Cardiac muscle cell (in vitro differentiated cells and primary cell): ENCODE data around the gene CGB1. TPM values are rescaled to one million over a fixed set of nuclear protein-coding genes. Genes with fewer than 3 reads are reported as not detected.
"Not testable (repeated sequence)": the region's sequence is repeated elsewhere in the genome, so short reads cannot be mapped to it uniquely, and the experiment has no call there.

ENCODE experiments used
- DNase-seq, 2 donors: peaks; one replicate each; pipeline versions ENCODE4 v3.0.0 to v3.0.0-alpha.2; 2010 to 2017; ENCODE audit warnings: low read depth in 1 of 2, low spot score in 1 of 2
- H3K27ac ChIP-seq: fragments of 200-600 bp; sonication (generic); 2 replicates; pipeline ENCODE4 v1.5.1; 2016
- H3K27me3 ChIP-seq: fragments of 200-600 bp; sonication (generic); 2 replicates; pipeline ENCODE4 v1.6.0; 2016; ENCODE audit warnings: control low read depth
- H3K36me3 ChIP-seq: fragments of 200-600 bp; sonication (generic); 2 replicates; pipeline ENCODE4 v1.5.1; 2016; ENCODE audit warnings: control low read depth
- H3K4me1 ChIP-seq: fragments of 200-600 bp; sonication (generic); 2 replicates; pipeline ENCODE4 v1.8.1; 2017; ENCODE audit warnings: low read depth, mild to moderate bottlenecking, mixed run types
- H3K4me3 ChIP-seq: fragments of 200-600 bp; sonication (generic); 2 replicates; pipeline ENCODE4 v1.5.1; 2016; ENCODE audit warnings: mild to moderate bottlenecking
- H3K9me3 ChIP-seq: fragments of 200-600 bp; sonication (generic); 2 replicates; pipeline ENCODE4 v1.5.1; 2017; ENCODE audit warnings: low read depth, mild to moderate bottlenecking, control low read depth
- CTCF ChIP-seq: IDR thresholded peaks from 2 replicates; pipeline ENCODE4 v1.5.1; 2012; ENCODE audit warnings: low read depth, mild to moderate bottlenecking, low read length
- polyA plus RNA-seq: library from polyadenylated mRNA; unstranded; fragments of >200 nt; fragmentation: Nextera tagmentation; extraction: Ambion mirVana; gene quantifications from 2 replicates; pipeline ENCODE4 v1.2.1, GENCODE V29; 2016
- total RNA-seq: library from RNA; depleted of rRNA; stranded (reverse); fragments of >200 nt; gene quantifications from 2 replicates; pipeline ENCODE4 v1.2.3, GENCODE V29; 2016

CGB1 gene
- total and polyA plus RNA-seq, 2 experiments from 2014 or later: not detected

- H3K4me3 ChIP-seq: no peak overlapping the region
- no peak overlapping the region for H3K27ac ChIP-seq
- no peak for DNase-seq
- TF ChIP-seq CTCF: no peak
- no peaks in the 10 kb centered on the region for H3K9me3 ChIP-seq
- no peaks in the 10 kb centered on the region for H3K36me3 ChIP-seq
- no peaks in the 10 kb centered on the region for H3K4me1 ChIP-seq
- H3K27me3 ChIP-seq: no peaks in the 10 kb centered on the region
Measured at GRCh38 chr19:49042177-49042576, 5.5 kb upstream of the CGB1 start.

- not testable (repeated sequence) for H3K4me1 ChIP-seq, H3K9me3 ChIP-seq, H3K36me3 ChIP-seq, DNase-seq, H3K27ac ChIP-seq, H3K27me3 ChIP-seq, H3K4me3 ChIP-seq
Measured at GRCh38 chr19:49039736-49040135, 3.0 kb upstream of the CGB1 start.

GRCh38 chr19:49038557-49039276, 2.0 kb upstream of the CGB1 start:
- not testable (repeated sequence) for H3K9me3 ChIP-seq, H3K4me1 ChIP-seq, H3K4me3 ChIP-seq, H3K27ac ChIP-seq, H3K27me3 ChIP-seq, H3K36me3 ChIP-seq, DNase-seq

GRCh38 chr19:49038111-49038510, 1.4 kb upstream of the CGB1 start:
- H3K9me3 ChIP-seq, DNase-seq, H3K27me3 ChIP-seq, H3K36me3 ChIP-seq, H3K4me3 ChIP-seq, H3K27ac ChIP-seq, H3K4me1 ChIP-seq: not testable (repeated sequence)

- H3K27ac ChIP-seq, H3K9me3 ChIP-seq, H3K36me3 ChIP-seq, H3K27me3 ChIP-seq, DNase-seq, H3K4me3 ChIP-seq, H3K4me1 ChIP-seq: not testable (repeated sequence)
- peak; percentile 33 for TF ChIP-seq CTCF
Measured at GRCh38 chr19:49031642-49032301, 4.9 kb downstream of the CGB1 start, which contains the start of gene CGB2. Gene CGB2 (plus strand): TSS chr19:49031890. CDS start chr19:49032096, 206 bp downstream.

GRCh38 chr19:49030323-49030722, 6.4 kb downstream of the CGB1 start:
- not testable (repeated sequence) for H3K4me3 ChIP-seq, H3K36me3 ChIP-seq, H3K27me3 ChIP-seq, H3K9me3 ChIP-seq, H3K27ac ChIP-seq, DNase-seq, H3K4me1 ChIP-seq

- DNase-seq, H3K36me3 ChIP-seq, H3K9me3 ChIP-seq, H3K4me3 ChIP-seq, H3K27ac ChIP-seq, H3K27me3 ChIP-seq, H3K4me1 ChIP-seq: not testable (repeated sequence)
Measured at GRCh38 chr19:49029749-49030148, 6.9 kb downstream of the CGB1 start.

- not testable (repeated sequence) for H3K36me3 ChIP-seq, H3K4me3 ChIP-seq, DNase-seq, H3K9me3 ChIP-seq, H3K27me3 ChIP-seq, H3K4me1 ChIP-seq, H3K27ac ChIP-seq
Measured at GRCh38 chr19:49028686-49029085, 8.0 kb downstream of the CGB1 start.

GRCh38 chr19:49025599-49025998, 11.1 kb downstream of the CGB1 start:
- H3K36me3 ChIP-seq, DNase-seq, H3K27ac ChIP-seq, H3K9me3 ChIP-seq, H3K4me1 ChIP-seq, H3K4me3 ChIP-seq, H3K27me3 ChIP-seq: not testable (repeated sequence)

- H3K27ac ChIP-seq, H3K4me3 ChIP-seq, H3K9me3 ChIP-seq, H3K27me3 ChIP-seq, DNase-seq, H3K4me1 ChIP-seq, H3K36me3 ChIP-seq: not testable (repeated sequence)
Measured at GRCh38 chr19:49025088-49025487, 11.6 kb downstream of the CGB1 start.

- DNase-seq, H3K27me3 ChIP-seq, H3K36me3 ChIP-seq, H3K4me1 ChIP-seq, H3K27ac ChIP-seq, H3K4me3 ChIP-seq, H3K9me3 ChIP-seq: not testable (repeated sequence)
Measured at GRCh38 chr19:49024233-49024632, 12.5 kb downstream of the CGB1 start, which contains the start of gene CGB3. Gene CGB3 (minus strand): TSS chr19:49024333. CDS start chr19:49023971, 362 bp downstream.
